ENCODE results near the gene SRCAP.

- no peak for TF ChIP-seq POLR2AphosphoS5 (IDR thresholded peaks at IDR 0.05; ENCODE audit: insufficient read depth in 1 of 2, low read depth in 1 of 2)
- TF ChIP-seq, protein P1, sequence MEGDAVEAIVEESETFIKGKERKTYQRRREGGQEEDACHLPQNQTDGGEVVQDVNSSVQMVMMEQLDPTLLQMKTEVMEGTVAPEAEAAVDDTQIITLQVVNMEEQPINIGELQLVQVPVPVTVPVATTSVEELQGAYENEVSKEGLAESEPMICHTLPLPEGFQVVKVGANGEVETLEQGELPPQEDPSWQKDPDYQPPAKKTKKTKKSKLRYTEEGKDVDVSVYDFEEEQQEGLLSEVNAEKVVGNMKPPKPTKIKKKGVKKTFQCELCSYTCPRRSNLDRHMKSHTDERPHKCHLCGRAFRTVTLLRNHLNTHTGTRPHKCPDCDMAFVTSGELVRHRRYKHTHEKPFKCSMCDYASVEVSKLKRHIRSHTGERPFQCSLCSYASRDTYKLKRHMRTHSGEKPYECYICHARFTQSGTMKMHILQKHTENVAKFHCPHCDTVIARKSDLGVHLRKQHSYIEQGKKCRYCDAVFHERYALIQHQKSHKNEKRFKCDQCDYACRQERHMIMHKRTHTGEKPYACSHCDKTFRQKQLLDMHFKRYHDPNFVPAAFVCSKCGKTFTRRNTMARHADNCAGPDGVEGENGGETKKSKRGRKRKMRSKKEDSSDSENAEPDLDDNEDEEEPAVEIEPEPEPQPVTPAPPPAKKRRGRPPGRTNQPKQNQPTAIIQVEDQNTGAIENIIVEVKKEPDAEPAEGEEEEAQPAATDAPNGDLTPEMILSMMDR (IDR thresholded peaks at IDR 0.05), result no peak
These were observed 57.8 kb downstream of the SRCAP start for GRCh38 chr16:30756781-30757100.
